ENCODE results near the gene FLYWCH2. TPM values are rescaled to one million over a fixed set of nuclear protein-coding genes. Genes with fewer than 3 reads are reported as not detected.
A peak's percentile ranks its signal among the peaks of the same experiment; 100 is the strongest.

FLYWCH2 gene
- total RNA-seq, 4 donors from 2014 or later, result 19.5 to 54.5 (median 30.2) TPM

DNA sequence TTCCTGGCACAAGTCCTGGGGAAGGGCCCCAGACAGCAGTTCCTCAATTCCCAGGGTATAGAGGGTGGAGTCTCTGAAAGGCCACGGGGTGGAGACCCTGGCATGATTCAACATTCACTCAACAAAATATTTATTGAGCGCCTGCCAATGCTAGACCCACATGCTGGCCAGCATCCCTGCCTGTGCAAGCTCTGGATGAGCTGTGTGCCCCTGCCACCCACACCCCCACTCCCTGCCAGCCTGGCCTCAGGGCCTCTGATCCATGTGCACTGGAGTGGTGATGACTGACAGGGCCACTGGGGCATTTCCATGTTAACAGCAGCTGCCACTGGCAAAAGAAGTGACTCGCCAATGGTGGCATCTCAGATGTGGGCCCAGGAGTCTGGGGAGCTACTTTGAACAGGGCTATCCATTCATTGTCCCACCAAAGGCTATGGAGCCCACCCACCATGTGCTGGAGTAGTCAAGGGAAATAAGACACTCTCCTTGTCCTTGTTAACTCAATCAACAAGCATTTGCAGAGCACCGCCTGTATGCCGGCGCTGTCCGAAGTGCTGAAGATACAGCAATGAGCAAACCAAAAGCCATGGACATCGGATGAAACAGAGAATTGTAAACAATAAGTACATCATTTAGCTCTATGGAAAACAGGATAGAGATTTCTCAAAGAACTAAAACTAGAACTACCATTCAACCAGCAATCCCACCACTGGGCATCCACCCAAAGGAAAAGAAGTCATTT is 22.0 kb upstream of the FLYWCH2 start:
- in situ Hi-C loops (cut with MboI; ENCODE audit: low sequenced_read_pairs in 4 of 4), result no loop called here
- Histone ChIP-seq H3K4me3 (no peak overlapping the region), H3K27me3 (peaks cover 34 to 37% (median 35%) of the 10 kb centered on the region in 3 donors), H3K9me3 (no peaks in the 10 kb centered on the region), H3K27ac (no peak overlapping the region), H3K4me1 (no peaks in the 10 kb centered on the region), H3K36me3 (no peaks in the 10 kb centered on the region)
- intact Hi-C loops (cut with DNase I; ENCODE audit: low total_unique reads), result loop anchor here (10.0 kb wide), 1 partner anchor 186 kb away; no protein-coding TSS in a partner anchor
- DNase-seq (no peak), ATAC-seq (no peak)
- TF ChIP-seq POLR2A (IDR thresholded peaks at IDR 0.05), result no peak
- TF ChIP-seq, protein P1, sequence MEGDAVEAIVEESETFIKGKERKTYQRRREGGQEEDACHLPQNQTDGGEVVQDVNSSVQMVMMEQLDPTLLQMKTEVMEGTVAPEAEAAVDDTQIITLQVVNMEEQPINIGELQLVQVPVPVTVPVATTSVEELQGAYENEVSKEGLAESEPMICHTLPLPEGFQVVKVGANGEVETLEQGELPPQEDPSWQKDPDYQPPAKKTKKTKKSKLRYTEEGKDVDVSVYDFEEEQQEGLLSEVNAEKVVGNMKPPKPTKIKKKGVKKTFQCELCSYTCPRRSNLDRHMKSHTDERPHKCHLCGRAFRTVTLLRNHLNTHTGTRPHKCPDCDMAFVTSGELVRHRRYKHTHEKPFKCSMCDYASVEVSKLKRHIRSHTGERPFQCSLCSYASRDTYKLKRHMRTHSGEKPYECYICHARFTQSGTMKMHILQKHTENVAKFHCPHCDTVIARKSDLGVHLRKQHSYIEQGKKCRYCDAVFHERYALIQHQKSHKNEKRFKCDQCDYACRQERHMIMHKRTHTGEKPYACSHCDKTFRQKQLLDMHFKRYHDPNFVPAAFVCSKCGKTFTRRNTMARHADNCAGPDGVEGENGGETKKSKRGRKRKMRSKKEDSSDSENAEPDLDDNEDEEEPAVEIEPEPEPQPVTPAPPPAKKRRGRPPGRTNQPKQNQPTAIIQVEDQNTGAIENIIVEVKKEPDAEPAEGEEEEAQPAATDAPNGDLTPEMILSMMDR (IDR thresholded peaks at IDR 0.05 in 4 of 5, conservative IDR thresholded peaks at IDR 0.05 in 1 of 5), result no peak

DNA sequence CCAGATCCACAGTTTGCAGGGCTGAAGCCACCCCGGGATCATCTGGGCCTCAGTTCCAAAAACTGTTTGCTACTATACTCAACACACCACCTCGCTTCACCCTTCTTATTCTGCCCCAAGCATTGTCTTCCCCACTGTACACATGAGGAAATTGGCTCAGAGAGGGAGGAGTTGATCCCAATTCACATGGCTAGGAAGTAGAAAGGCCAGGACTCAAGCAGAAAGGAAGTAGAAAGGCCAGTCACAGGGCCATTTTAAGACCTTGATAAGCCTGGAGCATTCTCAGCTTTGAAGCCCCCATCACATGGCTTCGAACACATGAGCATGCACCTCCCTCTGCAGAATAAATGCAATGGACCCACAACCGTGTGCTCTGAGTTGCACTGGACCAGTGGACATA is 17.4 kb upstream of the FLYWCH2 start:
- TF ChIP-seq, protein P1 (IDR thresholded peaks at IDR 0.05 in 4 of 5, conservative IDR thresholded peaks at IDR 0.05 in 1 of 5), result no peak
- no peak for TF ChIP-seq POLR2A (IDR thresholded peaks at IDR 0.05)
- ATAC-seq (no peak), DNase-seq (no peak)
- no peak overlapping the region for H3K4me3 ChIP-seq
- intact Hi-C loops (cut with DNase I; ENCODE audit: low total_unique reads) (loop anchor here (5.0 to 10.0 kb wide), 2 partner anchors 88 to 191 kb away; partner anchors contain the start of gene ELOB), in situ Hi-C loops (cut with MboI; ENCODE audit: low sequenced_read_pairs in 4 of 4) (no loop called here)
- no peaks in the 10 kb centered on the region for H3K36me3 ChIP-seq
- no peaks in the 10 kb centered on the region for H3K9me3 ChIP-seq
- H3K4me1 ChIP-seq, result peaks cover 0 to 5% of the 10 kb centered on the region in 2 donors
- H3K27ac ChIP-seq, result no peak overlapping the region
- H3K27me3 ChIP-seq, result peaks cover 0 to 4% (median 2%) of the 10 kb centered on the region in 3 donors

DNA sequence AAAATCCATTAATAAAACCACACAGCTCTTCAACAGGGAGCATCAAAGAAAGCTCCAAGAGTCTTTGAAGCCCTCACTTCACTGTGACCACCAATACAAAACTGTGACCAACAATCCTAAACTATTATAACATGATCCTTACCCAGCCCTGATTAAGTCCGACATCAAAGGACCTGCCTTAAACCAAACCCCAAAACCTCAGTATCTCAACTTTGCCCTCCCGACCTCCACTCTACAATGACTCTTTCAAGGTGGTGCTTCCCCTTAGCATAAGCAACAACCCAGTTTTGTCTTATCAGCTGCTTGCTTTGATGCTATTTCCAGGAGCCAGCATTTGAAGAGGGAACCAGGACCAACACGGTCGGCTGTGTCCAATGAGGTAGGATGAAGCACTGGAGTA is 16.6 kb upstream of the FLYWCH2 start:
- ATAC-seq, result no peak
- Histone ChIP-seq H3K27me3 (no peaks in the 10 kb centered on the region), H3K4me3 (no peak overlapping the region), H3K9me3 (no peaks in the 10 kb centered on the region), H3K36me3 (no peaks in the 10 kb centered on the region), H3K4me1 (peaks cover 0 to 5% of the 10 kb centered on the region in 2 donors), H3K27ac (no peak overlapping the region)
- TF ChIP-seq, protein P1 (IDR thresholded peaks at IDR 0.05 in 4 of 5, conservative IDR thresholded peaks at IDR 0.05 in 1 of 5), result no peak
- no peak for TF ChIP-seq POLR2A (IDR thresholded peaks at IDR 0.05)
- DNase-seq, result no peak
- in situ Hi-C loops (cut with MboI; ENCODE audit: low sequenced_read_pairs in 4 of 4) (no loop called here), intact Hi-C loops (cut with DNase I; ENCODE audit: low total_unique reads) (loop anchor here (5.0 to 10.0 kb wide), 2 partner anchors 89 to 192 kb away; partner anchors contain the start of gene ELOB)

- TF ChIP-seq, protein P1 (IDR thresholded peaks at IDR 0.05 in 4 of 5, conservative IDR thresholded peaks at IDR 0.05 in 1 of 5), result no peak
- no peak for TF ChIP-seq POLR2A (IDR thresholded peaks at IDR 0.05)
- Histone ChIP-seq H3K9me3 (no peaks in the 10 kb centered on the region), H3K4me1 (peaks cover 3 to 5% of the 10 kb centered on the region in 2 donors), H3K36me3 (no peaks in the 10 kb centered on the region), H3K27me3 (no peaks in the 10 kb centered on the region), H3K4me3 (peak overlapping the region; percentile 71 to 79 (median 77)), H3K27ac (peak overlapping the region; percentile 87 to 93 (median 88))
- no peak for ATAC-seq
- in situ Hi-C loops (cut with MboI; ENCODE audit: low sequenced_read_pairs in 4 of 4) (no loop called here), intact Hi-C loops (cut with DNase I; ENCODE audit: low total_unique reads) (loop anchor here (5.0 to 10.0 kb wide), 2 partner anchors 90 to 193 kb away; partner anchors contain the start of gene ELOB)
- no peak for DNase-seq
These were observed 15.4 kb upstream of the FLYWCH2 start for GRCh38 chr16:2867661-2867986.
